HL-60 (cell line): Measurements from ENCODE around the gene VWA8.

Source experiments
- DNase-seq, 2 experiments: peaks; one replicate each; pipeline ENCODE4 v3.0.0-alpha.2; 2010 to 2020; ENCODE audit warnings: low read depth in 1 of 2, low spot score in 1 of 2
- H3K27ac ChIP-seq: fragments of 250-450 bp; sonication (Bioruptor Pico); replicated peaks from 2 replicates; pipeline ENCODE4 v1.5.1; 2020; ENCODE audit warnings: mild to moderate bottlenecking, moderate library complexity
- H3K27me3 ChIP-seq: fragments of 250-450 bp; sonication (Bioruptor Pico); 2 replicates; pipeline ENCODE4 v1.5.1; 2021; ENCODE audit warnings: mild to moderate bottlenecking, moderate library complexity; ENCODE audit not compliant: insufficient read depth, poor library complexity, severe bottlenecking
- H3K4me3 ChIP-seq: replicated peaks from 2 replicates; pipeline ENCODE4 v1.5.1; 2011; ENCODE audit warnings: mild to moderate bottlenecking, control low read depth, low read length; ENCODE audit not compliant: insufficient read depth
- GABPA ChIP-seq: IDR thresholded peaks from 2 replicates; pipeline ENCODE4 v1.6.1; 2012; ENCODE audit warnings: low read depth
- POLR2AphosphoS5 ChIP-seq: IDR thresholded peaks from 2 replicates; pipeline ENCODE4 v1.6.1; 2012; ENCODE audit warnings: low read depth
- REST ChIP-seq: IDR thresholded peaks from 2 replicates; pipeline ENCODE4 v1.6.1; 2012; ENCODE audit warnings: low read depth; ENCODE audit not compliant: insufficient replicate concordance
- SPI1 ChIP-seq: IDR thresholded peaks from 2 replicates; pipeline ENCODE4 v1.6.1; 2012; ENCODE audit warnings: low read depth, mild to moderate bottlenecking, borderline replicate concordance
- TF ChIP-seq, protein P1 (sequence below): IDR thresholded peaks from one replicate; pipeline ENCODE4 v1.5.1; 2011; ENCODE audit warnings: low read length, control low read depth, inconsistent platforms; ENCODE audit not compliant: insufficient read depth

The VWA8 gene

DNA sequence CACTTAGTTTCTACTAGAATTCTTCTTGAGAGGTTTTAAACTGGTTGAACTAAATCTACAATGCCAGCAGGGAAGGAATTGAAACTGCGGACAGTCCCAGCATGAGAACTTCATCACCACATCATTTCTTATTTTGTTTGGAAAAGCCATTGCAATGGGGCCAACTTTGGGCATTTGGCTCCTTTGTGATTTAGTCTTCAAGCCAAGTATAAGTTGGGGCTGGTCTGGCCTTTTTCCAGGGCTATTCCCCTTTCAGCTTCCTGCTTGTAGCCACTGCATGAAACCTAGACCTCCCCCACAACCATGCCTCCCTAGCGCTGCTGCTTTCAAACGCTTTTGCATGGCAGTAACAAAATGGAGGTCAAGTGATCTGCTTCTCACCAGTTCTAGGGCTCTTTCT lies 361.3 kb downstream of the VWA8 start:
- TF ChIP-seq GABPA (no peak), SPI1 (no peak), REST (no peak), POLR2AphosphoS5 (no peak)
- TF ChIP-seq, protein P1, sequence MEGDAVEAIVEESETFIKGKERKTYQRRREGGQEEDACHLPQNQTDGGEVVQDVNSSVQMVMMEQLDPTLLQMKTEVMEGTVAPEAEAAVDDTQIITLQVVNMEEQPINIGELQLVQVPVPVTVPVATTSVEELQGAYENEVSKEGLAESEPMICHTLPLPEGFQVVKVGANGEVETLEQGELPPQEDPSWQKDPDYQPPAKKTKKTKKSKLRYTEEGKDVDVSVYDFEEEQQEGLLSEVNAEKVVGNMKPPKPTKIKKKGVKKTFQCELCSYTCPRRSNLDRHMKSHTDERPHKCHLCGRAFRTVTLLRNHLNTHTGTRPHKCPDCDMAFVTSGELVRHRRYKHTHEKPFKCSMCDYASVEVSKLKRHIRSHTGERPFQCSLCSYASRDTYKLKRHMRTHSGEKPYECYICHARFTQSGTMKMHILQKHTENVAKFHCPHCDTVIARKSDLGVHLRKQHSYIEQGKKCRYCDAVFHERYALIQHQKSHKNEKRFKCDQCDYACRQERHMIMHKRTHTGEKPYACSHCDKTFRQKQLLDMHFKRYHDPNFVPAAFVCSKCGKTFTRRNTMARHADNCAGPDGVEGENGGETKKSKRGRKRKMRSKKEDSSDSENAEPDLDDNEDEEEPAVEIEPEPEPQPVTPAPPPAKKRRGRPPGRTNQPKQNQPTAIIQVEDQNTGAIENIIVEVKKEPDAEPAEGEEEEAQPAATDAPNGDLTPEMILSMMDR, result no peak
- no peak overlapping the region for H3K27ac ChIP-seq
- H3K27me3 ChIP-seq, result no peaks in the 10 kb centered on the region
- no peak for DNase-seq
- H3K4me3 ChIP-seq, result no peak overlapping the region

- no peak for TF ChIP-seq SPI1
- no peak for TF ChIP-seq GABPA
- no peak for TF ChIP-seq POLR2AphosphoS5
- no peak for TF ChIP-seq REST
- TF ChIP-seq, protein P1, result no peak
- DNase-seq, result no peak
- Histone ChIP-seq H3K4me3 (no peak overlapping the region), H3K27me3 (no peaks in the 10 kb centered on the region), H3K27ac (no peak overlapping the region)
These were observed 363.4 kb downstream of the VWA8 start for GRCh38 chr13:41597348-41598041.

- H3K4me3 ChIP-seq, result no peak overlapping the region
- no peak overlapping the region for H3K27ac ChIP-seq
- H3K27me3 ChIP-seq, result no peaks in the 10 kb centered on the region
- DNase-seq, result no peak
- TF ChIP-seq POLR2AphosphoS5 (no peak), GABPA (no peak), REST (no peak), SPI1 (no peak)
- TF ChIP-seq, protein P1, result no peak
These were observed 364.7 kb downstream of the VWA8 start for GRCh38 chr13:41596190-41596589.
